ENCODE measurements around the gene KLHL21. TPM values are rescaled to one million over a fixed set of nuclear protein-coding genes. Genes with fewer than 3 reads are reported as not detected.

KLHL21 gene
- total and polyA plus RNA-seq, 9 of the 15 experiments (the other 6 are each of a cell fraction or from before 2014, with no cell fraction given): 2.1 to 42.1 (median 17.5) TPM

DNA sequence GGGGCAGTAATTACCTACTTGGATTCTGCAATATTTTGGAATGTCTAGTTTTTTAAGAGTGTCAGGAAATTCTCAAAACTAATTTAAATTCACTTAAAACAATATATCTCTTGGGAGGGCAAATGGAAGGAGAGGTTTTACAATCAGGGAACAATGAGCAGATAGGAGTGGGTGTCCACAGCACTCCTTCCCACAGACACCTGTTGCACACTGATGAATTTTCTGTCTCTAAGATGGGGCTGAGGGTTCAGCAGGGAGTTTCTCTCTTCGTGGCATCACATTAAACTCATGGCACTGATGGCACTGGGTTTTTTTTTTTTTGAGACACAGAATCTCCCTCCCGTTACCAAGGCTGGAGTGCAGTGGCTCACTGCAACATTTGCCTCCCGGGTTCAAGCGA is 16.4 kb upstream of the KLHL21 start:
- ChIA-PET POLR2A (no interaction called here), CTCF (ENCODE audit: low intra/inter-chr PET ratio) (no interaction called here)
- peaks cover 13 to 25% of the 10 kb centered on the region in 2 experiments for H3K4me1 ChIP-seq (replicated peaks in 1 of 2; ENCODE audit: control insufficient read depth in 2 of 2, insufficient read depth in 2 of 2, low read length in 2 of 2)
- in situ Hi-C loops (cut with MboI): no loop called here
- TF ChIP-seq, protein P1, sequence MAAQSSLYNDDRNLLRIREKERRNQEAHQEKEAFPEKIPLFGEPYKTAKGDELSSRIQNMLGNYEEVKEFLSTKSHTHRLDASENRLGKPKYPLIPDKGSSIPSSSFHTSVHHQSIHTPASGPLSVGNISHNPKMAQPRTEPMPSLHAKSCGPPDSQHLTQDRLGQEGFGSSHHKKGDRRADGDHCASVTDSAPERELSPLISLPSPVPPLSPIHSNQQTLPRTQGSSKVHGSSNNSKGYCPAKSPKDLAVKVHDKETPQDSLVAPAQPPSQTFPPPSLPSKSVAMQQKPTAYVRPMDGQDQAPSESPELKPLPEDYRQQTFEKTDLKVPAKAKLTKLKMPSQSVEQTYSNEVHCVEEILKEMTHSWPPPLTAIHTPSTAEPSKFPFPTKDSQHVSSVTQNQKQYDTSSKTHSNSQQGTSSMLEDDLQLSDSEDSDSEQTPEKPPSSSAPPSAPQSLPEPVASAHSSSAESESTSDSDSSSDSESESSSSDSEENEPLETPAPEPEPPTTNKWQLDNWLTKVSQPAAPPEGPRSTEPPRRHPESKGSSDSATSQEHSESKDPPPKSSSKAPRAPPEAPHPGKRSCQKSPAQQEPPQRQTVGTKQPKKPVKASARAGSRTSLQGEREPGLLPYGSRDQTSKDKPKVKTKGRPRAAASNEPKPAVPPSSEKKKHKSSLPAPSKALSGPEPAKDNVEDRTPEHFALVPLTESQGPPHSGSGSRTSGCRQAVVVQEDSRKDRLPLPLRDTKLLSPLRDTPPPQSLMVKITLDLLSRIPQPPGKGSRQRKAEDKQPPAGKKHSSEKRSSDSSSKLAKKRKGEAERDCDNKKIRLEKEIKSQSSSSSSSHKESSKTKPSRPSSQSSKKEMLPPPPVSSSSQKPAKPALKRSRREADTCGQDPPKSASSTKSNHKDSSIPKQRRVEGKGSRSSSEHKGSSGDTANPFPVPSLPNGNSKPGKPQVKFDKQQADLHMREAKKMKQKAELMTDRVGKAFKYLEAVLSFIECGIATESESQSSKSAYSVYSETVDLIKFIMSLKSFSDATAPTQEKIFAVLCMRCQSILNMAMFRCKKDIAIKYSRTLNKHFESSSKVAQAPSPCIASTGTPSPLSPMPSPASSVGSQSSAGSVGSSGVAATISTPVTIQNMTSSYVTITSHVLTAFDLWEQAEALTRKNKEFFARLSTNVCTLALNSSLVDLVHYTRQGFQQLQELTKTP (IDR thresholded peaks at IDR 0.05; ENCODE audit: low read depth in 1 of 2, partially characterized antibody in 2 of 2): no peak
- TF ChIP-seq, protein P2, sequence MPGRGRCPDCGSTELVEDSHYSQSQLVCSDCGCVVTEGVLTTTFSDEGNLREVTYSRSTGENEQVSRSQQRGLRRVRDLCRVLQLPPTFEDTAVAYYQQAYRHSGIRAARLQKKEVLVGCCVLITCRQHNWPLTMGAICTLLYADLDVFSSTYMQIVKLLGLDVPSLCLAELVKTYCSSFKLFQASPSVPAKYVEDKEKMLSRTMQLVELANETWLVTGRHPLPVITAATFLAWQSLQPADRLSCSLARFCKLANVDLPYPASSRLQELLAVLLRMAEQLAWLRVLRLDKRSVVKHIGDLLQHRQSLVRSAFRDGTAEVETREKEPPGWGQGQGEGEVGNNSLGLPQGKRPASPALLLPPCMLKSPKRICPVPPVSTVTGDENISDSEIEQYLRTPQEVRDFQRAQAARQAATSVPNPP (IDR thresholded peaks at IDR 0.05; ENCODE audit: borderline replicate concordance, insufficient read depth, insufficient read length): no peak
- TF ChIP-seq, protein P3, sequence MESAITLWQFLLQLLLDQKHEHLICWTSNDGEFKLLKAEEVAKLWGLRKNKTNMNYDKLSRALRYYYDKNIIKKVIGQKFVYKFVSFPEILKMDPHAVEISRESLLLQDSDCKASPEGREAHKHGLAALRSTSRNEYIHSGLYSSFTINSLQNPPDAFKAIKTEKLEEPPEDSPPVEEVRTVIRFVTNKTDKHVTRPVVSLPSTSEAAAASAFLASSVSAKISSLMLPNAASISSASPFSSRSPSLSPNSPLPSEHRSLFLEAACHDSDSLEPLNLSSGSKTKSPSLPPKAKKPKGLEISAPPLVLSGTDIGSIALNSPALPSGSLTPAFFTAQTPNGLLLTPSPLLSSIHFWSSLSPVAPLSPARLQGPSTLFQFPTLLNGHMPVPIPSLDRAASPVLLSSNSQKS (CRISPR knock-in tag; IDR thresholded peaks at IDR 0.05): no peak
- H3K27me3 ChIP-seq (ENCODE audit: control insufficient read depth in 2 of 2, insufficient read depth in 2 of 2, low read length in 2 of 2): no peaks in the 10 kb centered on the region
- H3K36me3 ChIP-seq (ENCODE audit: control insufficient read depth, insufficient read depth, low read length): peaks cover 79% of the 10 kb centered on the region
- no peaks in the 10 kb centered on the region for H3K9me3 ChIP-seq (replicated peaks; ENCODE audit: control insufficient read depth, insufficient read depth, low read depth, low read length)
- H3K9me1 ChIP-seq (ENCODE audit: control insufficient read depth, insufficient read depth, low read length): peaks cover 3% of the 10 kb centered on the region
- BruUV-seq (replicated peaks): no TSS peak
- H3K4me2 ChIP-seq (ENCODE audit: insufficient read depth, low read length): no peak overlapping the region
- FAIRE-seq: no peak
- intact Hi-C loops (cut with micrococcal nuclease): no loop called here
- H3K4me3 ChIP-seq: no peak overlapping the region
- H3K79me2 ChIP-seq (ENCODE audit: control insufficient read depth, insufficient read depth, low read length): peaks cover 89% of the 10 kb centered on the region
- DNase-seq (ENCODE audit: extremely low read depth in 1 of 4, low spot score in 3 of 4): no peak
- ATAC-seq: no peak
- H2AFZ ChIP-seq (ENCODE audit: low read depth, low read length): no peak overlapping the region
- 95% methylated on average over 4 of the region's 4 CpGs for WGBS (ENCODE audit: insufficient coverage, low coverage, missing lambda C conversion rate)
- H4K20me1 ChIP-seq (replicated peaks; ENCODE audit: control insufficient read depth, insufficient read depth, low read length): peaks cover 31% of the 10 kb centered on the region
- no peak overlapping the region for H3K27ac ChIP-seq (ENCODE audit: extremely low read depth, low read depth, low read length)
- no peak overlapping the region for H3K9ac ChIP-seq (ENCODE audit: insufficient read depth in 1 of 2, low read depth in 2 of 2, low read length in 2 of 2)
